NCI-H2196 treated with DMSO at 0.1 percent for 48 hours (cell line): ENCODE data around the gene LARP4.
"Not testable (repeated sequence)": the region's sequence is repeated elsewhere in the genome, so short reads cannot be mapped to it uniquely, and the experiment has no call there.

Experiments
- DNase-seq: peaks from one replicate; lab custom pipeline; 2025; ENCODE audit not compliant: unreplicated experiment; lab: John Stamatoyannopoulos, UW

LARP4 gene

GRCh38 chr12:50400638-50401499 lies at the start of gene LARP4:
TSS of gene LARP4 (plus strand) at chr12:50400885. CDS start at chr12:50401011, 126 bp downstream.
- DNase-seq, result peak; percentile 95

DNA sequence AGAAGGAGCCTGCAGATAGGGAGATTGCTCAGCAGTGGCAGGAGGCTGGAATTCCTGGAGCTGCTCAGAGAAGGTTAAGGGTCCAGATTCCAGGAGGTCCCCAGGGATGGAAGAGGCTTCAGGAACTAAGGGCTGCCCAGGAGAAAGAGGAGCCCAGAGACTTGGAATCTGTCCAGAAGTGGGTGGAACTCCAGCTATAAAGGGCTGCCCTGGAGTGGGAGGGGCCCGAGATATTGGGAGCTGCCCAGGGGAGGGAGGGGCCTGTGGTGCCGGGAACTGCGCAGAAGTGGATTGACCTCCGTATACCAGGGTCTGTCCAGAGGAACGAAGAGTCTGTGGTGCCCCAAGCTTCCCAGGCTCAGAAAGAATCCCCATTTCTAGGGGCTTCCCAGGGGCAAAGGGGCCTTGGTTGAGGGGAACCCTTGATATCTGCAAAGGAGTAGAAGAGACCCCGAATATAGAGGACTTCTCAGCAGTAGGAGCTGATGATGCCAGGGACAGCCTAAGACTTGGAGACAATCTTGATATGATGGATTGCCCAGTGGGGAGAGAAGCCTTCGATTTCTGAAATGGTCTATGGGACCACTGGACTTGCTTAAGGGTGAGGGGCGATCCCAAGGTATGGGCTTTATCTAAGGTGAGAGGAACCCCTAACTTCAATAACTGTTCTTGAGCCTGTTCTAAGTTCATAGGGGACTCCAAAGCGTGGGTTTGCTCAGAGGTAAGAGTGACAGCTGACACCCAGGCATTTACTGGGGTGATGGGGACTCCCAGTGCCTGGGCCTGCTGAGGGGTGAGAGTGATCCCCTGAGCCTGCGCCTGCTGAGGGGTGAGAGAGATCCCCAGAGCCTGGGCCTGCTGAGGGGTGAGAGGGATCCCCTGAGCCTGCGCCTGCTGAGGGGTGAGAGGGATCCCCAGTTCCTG lies 49.3 kb upstream of the LARP4 start:
- no peak for DNase-seq

DNA sequence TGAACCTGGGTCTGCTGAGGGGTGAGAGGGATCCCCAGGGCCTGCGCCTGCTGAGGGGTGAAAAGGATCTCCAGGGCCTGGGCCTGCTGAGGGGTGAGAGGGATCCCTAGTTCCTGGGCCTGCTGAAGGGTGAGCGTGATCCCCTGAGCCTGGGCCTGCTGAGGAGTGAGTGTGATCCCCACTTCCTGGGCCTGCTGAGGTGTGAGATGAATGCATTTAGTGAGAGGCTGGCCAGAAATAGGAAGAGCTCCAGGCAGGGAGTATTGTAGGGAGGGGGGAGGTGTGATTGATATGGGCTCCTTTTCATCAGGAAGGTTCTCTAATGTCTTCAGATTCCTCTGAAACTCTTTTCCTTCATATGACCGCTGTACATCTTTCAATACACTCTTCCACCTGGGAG lies 47.3 kb upstream of the LARP4 start:
- DNase-seq, result no peak

DNA sequence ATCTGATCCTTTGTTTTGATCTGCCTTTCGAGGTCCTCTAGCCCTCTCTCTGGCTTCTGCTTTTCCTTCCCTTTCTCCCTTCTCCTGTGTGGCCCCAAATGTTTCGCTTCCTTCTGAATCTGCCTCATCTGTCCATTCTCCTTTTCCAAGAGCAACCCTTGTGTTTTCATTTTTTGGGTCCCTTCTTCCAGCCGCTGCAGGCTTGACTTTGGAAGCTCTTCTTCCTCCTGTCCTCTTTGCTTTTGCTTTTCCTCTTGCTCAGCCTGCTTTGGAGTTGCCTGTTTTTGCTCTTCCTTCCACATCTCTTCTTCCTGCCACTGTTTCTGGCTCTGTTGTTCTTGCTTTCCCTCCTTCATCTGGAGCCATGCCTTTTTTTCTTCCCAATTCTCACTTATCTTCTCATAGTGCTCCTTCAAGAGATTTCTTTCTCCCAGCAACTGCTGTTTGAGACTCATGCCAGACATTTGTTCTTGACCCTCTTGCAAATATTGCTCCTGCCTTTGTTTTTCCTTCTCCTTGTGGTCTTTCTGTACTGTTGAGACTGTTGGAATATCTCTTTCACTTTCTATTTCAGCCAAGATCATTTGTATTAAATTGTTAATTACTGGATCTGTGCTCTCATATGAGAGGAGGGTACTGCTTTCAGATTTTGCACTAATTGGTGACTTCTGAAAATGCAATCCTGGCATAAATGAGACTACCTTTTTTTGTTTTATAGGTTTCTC lies 46.7 kb upstream of the LARP4 start:
- no peak for DNase-seq

GRCh38 chr12:50354908-50355307 lies 45.8 kb upstream of the LARP4 start:
- no peak for DNase-seq

GRCh38 chr12:50355365-50355764 lies 45.3 kb upstream of the LARP4 start:
- no peak for DNase-seq

GRCh38 chr12:50362671-50363070 lies 38.0 kb upstream of the LARP4 start:
- no peak for DNase-seq

- DNase-seq, result no peak
These were observed 37.5 kb upstream of the LARP4 start for GRCh38 chr12:50363141-50363540.

DNA sequence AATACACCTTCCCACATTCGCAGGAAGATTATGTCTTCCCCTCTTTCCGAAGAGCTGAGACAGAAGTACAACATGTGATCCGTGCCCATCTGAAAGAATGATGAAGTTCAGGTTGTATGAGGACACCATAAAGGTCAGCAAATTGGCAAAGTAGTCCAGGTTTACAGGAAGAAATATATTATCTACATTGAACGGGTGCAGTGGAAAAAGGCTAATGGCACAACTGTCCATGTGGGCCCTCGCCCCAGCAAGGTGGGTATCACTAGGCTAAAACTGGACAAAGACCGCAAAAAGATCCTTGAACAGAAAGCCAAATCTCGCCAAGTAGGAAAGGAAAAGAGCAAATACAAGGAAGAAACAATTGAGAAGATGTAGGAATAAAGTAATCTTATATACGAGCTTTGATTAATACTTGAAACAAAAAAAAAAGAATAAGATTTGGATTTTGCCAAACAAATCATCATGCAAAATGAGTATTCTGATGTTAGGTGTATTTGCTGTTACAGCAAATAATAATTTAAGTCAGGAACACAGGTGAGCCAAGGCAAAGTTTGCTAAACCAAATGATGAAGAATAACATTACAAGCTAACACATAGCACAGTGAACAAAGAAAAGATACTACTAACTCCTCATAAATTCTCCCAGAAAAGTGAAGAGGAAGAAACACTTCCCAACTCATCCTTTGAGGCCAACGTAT lies 34.8 kb upstream of the LARP4 start:
- no peak for DNase-seq

DNA sequence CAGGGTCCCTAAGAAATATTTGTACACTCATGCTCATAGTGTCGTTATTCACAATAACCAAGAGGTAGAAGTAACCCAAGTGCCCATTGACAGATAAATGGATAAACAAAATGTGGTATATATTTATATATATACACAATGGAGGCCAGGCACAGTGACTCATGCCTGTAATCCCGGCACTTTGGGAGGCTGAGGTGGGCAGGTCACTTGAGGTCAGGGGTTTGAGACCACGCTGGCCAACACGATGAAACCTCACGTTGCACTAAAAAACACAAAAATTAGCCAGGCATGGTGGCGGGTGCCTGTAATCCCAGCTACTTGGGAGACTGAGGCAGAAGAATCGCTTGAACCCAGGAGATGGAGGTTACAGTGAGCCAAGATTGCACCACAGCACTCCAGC lies 30.0 kb upstream of the LARP4 start:
- not testable (repeated sequence) for DNase-seq

GRCh38 chr12:50375802-50376201 lies 24.9 kb upstream of the LARP4 start:
- DNase-seq, result no peak

GRCh38 chr12:50380761-50381325 lies 19.8 kb upstream of the LARP4 start:
- DNase-seq, result no peak

DNA sequence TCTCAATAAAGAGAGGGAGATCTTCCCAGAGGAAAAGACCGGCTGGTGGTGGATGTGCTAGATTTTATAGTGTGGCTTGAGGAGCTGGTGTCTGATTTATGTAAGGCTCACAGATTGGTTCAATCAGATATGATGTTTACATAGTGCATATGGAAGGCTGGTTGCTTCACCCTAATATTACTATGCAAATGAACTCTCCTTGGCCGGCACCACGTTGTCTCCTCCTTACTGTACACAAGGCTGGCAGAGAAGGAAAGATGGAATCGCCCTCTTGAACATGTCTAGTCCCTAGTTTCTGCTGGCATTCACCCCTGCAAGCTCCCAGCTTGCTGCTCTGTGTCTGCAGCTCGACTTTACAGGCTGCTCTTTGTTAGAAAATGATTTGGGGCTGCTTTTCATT lies 13.2 kb upstream of the LARP4 start:
- no peak for DNase-seq

DNA sequence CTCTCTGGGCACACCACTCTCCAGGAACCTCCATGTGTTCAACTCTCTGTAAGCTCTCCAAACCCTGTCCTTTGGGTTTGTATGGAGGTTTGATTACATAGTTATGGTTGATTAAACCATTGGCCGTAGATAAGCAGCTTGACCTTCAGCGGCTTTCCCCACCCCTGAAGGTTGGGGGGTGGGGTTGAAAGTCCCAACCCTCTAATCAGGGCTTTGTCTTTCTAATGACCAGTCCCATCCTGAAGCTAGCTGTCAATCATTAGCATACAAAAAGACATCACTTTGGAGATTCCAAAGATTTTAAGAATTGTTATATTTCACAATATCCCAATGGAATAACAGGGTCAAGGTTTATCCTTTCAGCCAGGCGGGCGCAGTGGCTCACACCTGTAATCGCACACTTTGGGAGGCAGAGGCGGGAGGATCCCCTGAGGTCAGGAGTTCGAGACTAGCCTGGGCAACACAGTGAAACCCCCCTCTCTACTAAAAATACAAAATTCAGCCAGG lies 12.7 kb upstream of the LARP4 start:
- no peak for DNase-seq

DNA sequence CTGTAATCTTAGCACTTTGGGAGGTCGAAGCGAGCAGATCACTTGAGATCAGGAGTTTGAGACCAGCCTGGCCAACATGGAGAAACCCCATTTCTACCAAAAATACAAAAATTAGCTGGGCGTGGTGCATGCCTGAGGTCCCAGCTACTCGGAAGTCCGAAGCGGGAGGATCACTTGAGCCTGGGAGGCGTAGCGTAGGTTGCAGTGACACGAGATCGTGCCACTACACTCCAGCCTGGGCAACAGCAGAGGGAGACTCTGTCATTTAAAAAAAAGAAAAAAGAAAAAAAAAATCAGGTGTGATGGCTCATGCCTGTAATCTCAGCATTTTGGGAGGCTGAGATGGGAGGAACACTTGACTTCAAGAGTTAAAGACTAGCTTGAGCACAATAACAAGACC lies 11.9 kb upstream of the LARP4 start:
- DNase-seq, result not testable (repeated sequence)

DNA sequence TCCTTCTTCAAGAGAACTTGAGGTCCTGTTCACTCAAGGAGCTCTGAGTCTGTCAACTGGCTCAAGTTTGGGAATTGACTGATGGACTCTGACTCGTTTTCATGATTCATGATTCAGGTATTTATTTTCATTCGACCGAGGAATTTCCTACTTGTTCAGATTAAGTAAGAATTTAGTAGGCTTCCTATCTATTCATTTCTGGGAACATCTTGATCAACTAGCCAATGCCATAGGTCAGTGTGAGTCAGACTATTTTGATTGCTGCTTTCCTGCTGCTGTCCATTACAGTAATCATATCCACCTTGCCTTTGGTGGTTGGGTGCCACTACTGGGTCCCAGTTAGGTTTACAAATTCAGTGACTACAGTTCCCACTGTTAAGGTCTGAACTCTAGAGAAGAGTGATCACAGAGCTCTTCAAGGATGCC lies 10.4 kb upstream of the LARP4 start:
- no peak for DNase-seq

DNA sequence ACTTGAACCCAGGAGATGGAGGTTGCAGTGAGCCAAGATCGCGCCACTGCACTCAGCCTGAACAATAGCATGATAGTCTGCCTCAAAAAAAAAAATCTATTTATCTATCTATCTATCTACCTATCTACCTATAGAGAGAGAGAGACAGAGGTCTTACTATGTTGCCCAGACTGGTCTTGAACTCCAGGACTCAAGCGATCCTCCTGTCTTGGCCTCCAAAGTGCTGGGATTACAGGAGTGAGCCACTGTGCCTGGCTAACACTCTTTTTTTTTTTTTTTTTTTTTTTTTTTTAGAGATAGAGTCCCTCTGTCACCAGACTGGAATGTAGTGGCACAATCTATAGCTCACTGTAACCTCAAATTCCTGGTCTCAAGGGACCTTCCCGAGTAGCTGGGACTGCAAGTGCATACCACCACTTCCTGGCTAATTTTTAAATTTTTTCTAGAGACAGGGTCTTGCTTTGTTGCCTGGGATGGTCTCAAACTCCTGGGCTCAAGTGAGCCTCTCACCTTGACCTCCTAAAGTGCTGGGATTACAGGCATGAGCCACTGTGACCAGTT lies 6.1 kb upstream of the LARP4 start:
- no peak for DNase-seq

DNA sequence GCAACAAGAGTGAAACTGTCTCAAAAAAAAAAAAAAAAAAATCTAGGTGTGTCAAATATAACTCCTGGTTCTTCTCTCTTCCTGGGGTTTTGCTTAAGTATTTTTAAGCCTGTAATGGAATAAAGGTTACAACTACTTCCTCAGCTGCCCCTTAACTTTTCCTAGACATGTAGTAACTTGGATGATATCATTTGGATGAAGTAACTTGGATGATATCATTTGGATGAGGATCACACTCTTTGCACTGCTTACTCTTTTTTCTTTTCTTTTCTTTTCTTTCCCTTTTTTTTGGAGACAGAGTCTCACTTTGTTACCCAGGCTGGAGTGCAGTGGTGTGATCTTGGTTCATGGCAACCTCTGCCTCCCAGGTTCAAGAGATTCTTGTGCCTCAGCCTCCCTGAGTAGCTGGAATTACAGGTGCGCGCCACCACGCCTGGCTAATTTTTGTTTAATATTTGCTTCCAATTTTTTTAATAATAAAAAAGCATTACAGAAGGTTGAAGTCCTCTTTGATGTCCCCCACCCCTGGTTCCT lies 3.5 kb upstream of the LARP4 start:
- DNase-seq, result no peak

DNA sequence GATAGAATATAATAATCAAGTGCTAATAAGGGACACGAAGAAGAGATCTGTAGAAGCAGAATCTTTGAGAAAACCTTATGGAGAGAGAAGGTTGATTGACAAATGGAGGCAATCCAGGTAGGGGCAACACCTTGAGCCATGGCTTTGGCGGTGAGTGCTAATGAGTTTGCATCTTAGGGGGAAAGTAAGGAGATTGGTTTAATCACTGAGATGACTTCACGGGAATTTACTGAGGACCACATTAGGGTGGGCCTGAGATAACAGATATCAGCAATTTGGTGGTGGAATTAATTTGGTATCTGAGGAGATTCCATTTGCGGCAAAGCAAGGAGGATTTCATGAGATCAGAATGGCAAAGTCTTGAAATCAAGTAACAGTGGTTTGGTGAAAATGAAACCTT lies 1.8 kb upstream of the LARP4 start:
- DNase-seq, result no peak
